K562 (cell line): Measurements from ENCODE around the gene TEX54. TPM values are rescaled to one million over a fixed set of nuclear protein-coding genes. Genes with fewer than 3 reads are reported as not detected.

Experiments
- BRD4 ChIP-seq: fragments of 200-600 bp; sonication (generic); IDR thresholded peaks from 2 replicates; pipeline ENCODE4 v1.6.1; 2017; ENCODE audit warnings: inconsistent platforms
- CCNT2 ChIP-seq: IDR thresholded peaks from 2 replicates; pipeline ENCODE4 v1.6.1; 2011; ENCODE audit warnings: borderline replicate concordance, low read depth, mild to moderate bottlenecking, moderate library complexity, mixed read lengths, low read length; ENCODE audit not compliant: insufficient read length; ENCODE audit errors: extremely low read depth
- MAFF ChIP-seq: IDR thresholded peaks from 2 replicates; pipeline ENCODE4 v1.6.1; 2012; ENCODE audit warnings: low read length, improper control_type of control experiment
- MEF2D ChIP-seq: conservative IDR thresholded peaks from 2 replicates; pipeline ENCODE4 v1.6.1; 2016; ENCODE audit warnings: low read depth, missing genetic modification characterization, missing compliant biosample characterization
- SMAD1 ChIP-seq: fragments of 150-350 bp; IDR thresholded peaks from 2 replicates; pipeline ENCODE4 v1.6.1; 2014; ENCODE audit warnings: low read length, low read depth; ENCODE audit not compliant: partially characterized antibody
- SRSF1 ChIP-seq: fragments of 200-400 bp; formaldehyde crosslinking; IDR thresholded peaks from 2 replicates; pipeline ENCODE4 v1.6.1; 2017; ENCODE audit warnings: mild to moderate bottlenecking, low read depth, low read length, moderate library complexity
- TAF1 ChIP-seq: IDR thresholded peaks from 2 replicates; pipeline ENCODE4 v1.6.1; 2011; ENCODE audit warnings: mild to moderate bottlenecking, low read length, moderate library complexity; ENCODE audit not compliant: insufficient read depth, control insufficient read depth, severe bottlenecking; ENCODE audit errors: extremely low read depth
- TGIF2 ChIP-seq: sonication (generic); formaldehyde crosslinking; IDR thresholded peaks from 2 replicates; pipeline ENCODE4 v1.8.1; 2022; ENCODE audit warnings: mild to moderate bottlenecking, missing genetic modification reagents, moderate library complexity
- ZNF165 ChIP-seq: fragments of 250-450 bp; sonication (Bioruptor Pico); IDR thresholded peaks from 2 replicates; pipeline ENCODE4 v1.4.0; 2020; ENCODE audit warnings: borderline replicate concordance
- ZNF217 ChIP-seq: sonication (generic); formaldehyde crosslinking; IDR thresholded peaks from 2 replicates; pipeline ENCODE4 v1.8.0; 2022; ENCODE audit warnings: mild to moderate bottlenecking, missing genetic modification reagents
- ZNF324 ChIP-seq: fragments of 250-450 bp; sonication (Bioruptor Pico); IDR thresholded peaks from 2 replicates; pipeline ENCODE4 v1.4.0; 2020; ENCODE audit warnings: mild to moderate bottlenecking
- ZNF707 ChIP-seq: fragments of 250-450 bp; sonication (Bioruptor Pico); conservative IDR thresholded peaks from 2 replicates; pipeline ENCODE4 v1.8.0; 2022; ENCODE audit warnings: inconsistent platforms, mild to moderate bottlenecking, moderate library complexity
- polyA plus RNA-seq, 8 experiments: library from polyadenylated mRNA; depleted of rRNA in 4 of 8; stranded (reverse) in 5 of 8; unstranded in 3 of 8; fragments of >200 nt; fragmentation: Nextera tagmentation in 2 of 8; fragmentation: Illumina TruSeq in 1 of 8; extraction: Ambion mirVana in 2 of 8; extraction: Trizol in 1 of 8; gene quantifications; 2 replicates each; pipeline versions ENCODE4 v1.2.1 to v1.2.3, GENCODE V29; 2011 to 2014; ENCODE audit warnings: inconsistent platforms in 1 of 8, missing spikeins in 1 of 8
- total RNA-seq, 7 experiments: library from RNA; depleted of rRNA in 6 of 7; stranded (reverse); fragments of >200 nt in 6 of 7; fragmentation: Illumina TruSeq in 2 of 7; extraction: Trizol in 2 of 7; gene quantifications; 2 replicates each; pipeline versions ENCODE4 v1.2.1 to v1.2.3, GENCODE V29; 2011 to 2021; ENCODE audit warnings: low replicate concordance in 1 of 7
- TF ChIP-seq, protein P1 (sequence below): sonication (generic); formaldehyde crosslinking; IDR thresholded peaks from 2 replicates; pipeline ENCODE4 v1.8.1; 2023; ENCODE audit warnings: missing genetic modification reagents, mild to moderate bottlenecking, borderline replicate concordance
- TF ChIP-seq, protein P2 (sequence below): IDR thresholded peaks from 2 replicates; pipeline ENCODE4 v1.6.1; 2011; ENCODE audit warnings: borderline replicate concordance, low read depth, mild to moderate bottlenecking, moderate library complexity, low read length; ENCODE audit not compliant: insufficient read depth, poor library complexity, severe bottlenecking
- TF ChIP-seq, protein P3 (sequence below): fragments of 250-450 bp; sonication (Bioruptor Pico); IDR thresholded peaks from 2 replicates; pipeline ENCODE4 v1.5.0; 2020; ENCODE audit warnings: mild to moderate bottlenecking, borderline replicate concordance
- TF ChIP-seq, protein P4 (sequence below), 2 experiments: fragments of 250-450 bp in 1 of 2; fragments of 450-650 bp in 1 of 2; sonication (Bioruptor Pico) in 1 of 2; IDR thresholded peaks; 2 replicates each; pipeline versions ENCODE4 v1.6.1 to v1.8.0; 2016 to 2021; ENCODE audit warnings: mild to moderate bottlenecking in 2 of 2, moderate library complexity in 2 of 2, missing compliant biosample characterization in 1 of 2, missing genetic modification characterization in 1 of 2

TEX54 gene
- total and polyA plus RNA-seq, 9 of the 15 experiments (the other 6 are each of a cell fraction or from before 2014, with no cell fraction given): not detected

DNA sequence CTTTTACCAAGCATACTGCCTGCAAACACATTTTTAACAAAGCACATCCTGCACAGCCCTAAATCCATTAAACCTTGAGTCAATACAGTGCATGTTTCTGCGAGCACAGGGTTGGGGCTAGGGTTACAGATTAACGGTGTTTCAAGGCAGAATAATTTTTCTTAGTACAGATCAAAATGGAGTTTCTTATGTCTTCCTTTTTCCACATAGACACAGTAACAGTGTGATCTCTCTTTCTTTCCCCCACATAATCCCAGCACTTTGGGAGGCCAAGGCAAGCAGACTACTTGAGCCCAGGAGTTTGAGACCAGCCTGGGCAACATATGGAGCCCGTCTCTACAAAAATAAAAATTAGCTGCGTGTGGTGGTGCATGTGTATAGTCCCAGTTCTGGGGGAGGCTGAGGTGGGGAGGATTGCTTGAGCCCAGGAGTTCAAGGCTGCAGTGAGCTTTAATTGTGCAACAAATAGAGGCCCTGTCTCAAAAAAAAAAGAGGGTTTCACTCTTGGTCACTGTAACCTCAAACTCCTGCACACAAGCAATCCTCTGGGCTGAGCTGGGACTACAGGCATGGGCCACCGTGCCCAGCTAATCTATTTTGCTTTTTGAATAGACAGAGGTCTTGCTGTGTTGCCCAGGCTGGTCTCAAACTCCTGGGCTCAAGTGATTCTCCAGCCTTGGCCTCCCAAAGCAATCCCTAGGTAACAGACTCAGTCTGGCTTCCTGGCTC is 28.4 kb upstream of the TEX54 start (continued):
- TF ChIP-seq, protein P1, sequence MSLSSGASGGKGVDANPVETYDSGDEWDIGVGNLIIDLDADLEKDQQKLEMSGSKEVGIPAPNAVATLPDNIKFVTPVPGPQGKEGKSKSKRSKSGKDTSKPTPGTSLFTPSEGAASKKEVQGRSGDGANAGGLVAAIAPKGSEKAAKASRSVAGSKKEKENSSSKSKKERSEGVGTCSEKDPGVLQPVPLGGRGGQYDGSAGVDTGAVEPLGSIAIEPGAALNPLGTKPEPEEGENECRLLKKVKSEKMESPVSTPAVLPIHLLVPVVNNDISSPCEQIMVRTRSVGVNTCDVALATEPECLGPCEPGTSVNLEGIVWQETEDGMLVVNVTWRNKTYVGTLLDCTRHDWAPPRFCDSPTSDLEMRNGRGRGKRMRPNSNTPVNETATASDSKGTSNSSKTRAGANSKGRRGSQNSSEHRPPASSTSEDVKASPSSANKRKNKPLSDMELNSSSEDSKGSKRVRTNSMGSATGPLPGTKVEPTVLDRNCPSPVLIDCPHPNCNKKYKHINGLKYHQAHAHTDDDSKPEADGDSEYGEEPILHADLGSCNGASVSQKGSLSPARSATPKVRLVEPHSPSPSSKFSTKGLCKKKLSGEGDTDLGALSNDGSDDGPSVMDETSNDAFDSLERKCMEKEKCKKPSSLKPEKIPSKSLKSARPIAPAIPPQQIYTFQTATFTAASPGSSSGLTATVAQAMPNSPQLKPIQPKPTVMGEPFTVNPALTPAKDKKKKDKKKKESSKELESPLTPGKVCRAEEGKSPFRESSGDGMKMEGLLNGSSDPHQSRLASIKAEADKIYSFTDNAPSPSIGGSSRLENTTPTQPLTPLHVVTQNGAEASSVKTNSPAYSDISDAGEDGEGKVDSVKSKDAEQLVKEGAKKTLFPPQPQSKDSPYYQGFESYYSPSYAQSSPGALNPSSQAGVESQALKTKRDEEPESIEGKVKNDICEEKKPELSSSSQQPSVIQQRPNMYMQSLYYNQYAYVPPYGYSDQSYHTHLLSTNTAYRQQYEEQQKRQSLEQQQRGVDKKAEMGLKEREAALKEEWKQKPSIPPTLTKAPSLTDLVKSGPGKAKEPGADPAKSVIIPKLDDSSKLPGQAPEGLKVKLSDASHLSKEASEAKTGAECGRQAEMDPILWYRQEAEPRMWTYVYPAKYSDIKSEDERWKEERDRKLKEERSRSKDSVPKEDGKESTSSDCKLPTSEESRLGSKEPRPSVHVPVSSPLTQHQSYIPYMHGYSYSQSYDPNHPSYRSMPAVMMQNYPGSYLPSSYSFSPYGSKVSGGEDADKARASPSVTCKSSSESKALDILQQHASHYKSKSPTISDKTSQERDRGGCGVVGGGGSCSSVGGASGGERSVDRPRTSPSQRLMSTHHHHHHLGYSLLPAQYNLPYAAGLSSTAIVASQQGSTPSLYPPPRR (CRISPR knock-in tag): no peak
- peak; percentile 78 for TF ChIP-seq MEF2D (tag)
- no peak for TF ChIP-seq SMAD1
- no peak for TF ChIP-seq ZNF165 (CRISPR knock-in tag)
- TF ChIP-seq SRSF1: no peak
- TF ChIP-seq, protein P2, sequence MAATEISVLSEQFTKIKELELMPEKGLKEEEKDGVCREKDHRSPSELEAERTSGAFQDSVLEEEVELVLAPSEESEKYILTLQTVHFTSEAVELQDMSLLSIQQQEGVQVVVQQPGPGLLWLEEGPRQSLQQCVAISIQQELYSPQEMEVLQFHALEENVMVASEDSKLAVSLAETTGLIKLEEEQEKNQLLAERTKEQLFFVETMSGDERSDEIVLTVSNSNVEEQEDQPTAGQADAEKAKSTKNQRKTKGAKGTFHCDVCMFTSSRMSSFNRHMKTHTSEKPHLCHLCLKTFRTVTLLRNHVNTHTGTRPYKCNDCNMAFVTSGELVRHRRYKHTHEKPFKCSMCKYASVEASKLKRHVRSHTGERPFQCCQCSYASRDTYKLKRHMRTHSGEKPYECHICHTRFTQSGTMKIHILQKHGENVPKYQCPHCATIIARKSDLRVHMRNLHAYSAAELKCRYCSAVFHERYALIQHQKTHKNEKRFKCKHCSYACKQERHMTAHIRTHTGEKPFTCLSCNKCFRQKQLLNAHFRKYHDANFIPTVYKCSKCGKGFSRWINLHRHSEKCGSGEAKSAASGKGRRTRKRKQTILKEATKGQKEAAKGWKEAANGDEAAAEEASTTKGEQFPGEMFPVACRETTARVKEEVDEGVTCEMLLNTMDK: no peak
- TF ChIP-seq, protein P3, sequence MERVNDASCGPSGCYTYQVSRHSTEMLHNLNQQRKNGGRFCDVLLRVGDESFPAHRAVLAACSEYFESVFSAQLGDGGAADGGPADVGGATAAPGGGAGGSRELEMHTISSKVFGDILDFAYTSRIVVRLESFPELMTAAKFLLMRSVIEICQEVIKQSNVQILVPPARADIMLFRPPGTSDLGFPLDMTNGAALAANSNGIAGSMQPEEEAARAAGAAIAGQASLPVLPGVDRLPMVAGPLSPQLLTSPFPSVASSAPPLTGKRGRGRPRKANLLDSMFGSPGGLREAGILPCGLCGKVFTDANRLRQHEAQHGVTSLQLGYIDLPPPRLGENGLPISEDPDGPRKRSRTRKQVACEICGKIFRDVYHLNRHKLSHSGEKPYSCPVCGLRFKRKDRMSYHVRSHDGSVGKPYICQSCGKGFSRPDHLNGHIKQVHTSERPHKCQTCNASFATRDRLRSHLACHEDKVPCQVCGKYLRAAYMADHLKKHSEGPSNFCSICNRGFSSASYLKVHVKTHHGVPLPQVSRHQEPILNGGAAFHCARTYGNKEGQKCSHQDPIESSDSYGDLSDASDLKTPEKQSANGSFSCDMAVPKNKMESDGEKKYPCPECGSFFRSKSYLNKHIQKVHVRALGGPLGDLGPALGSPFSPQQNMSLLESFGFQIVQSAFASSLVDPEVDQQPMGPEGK: no peak
- 0 out of 2 replicates have a peak, but pooled peaks have one; percentile 20 for TF ChIP-seq ZNF324 (CRISPR knock-in tag)
- TF ChIP-seq ZNF707 (CRISPR knock-in tag): no peak; the same call in 1 of the 2 replicates
- TF ChIP-seq, protein P4, sequence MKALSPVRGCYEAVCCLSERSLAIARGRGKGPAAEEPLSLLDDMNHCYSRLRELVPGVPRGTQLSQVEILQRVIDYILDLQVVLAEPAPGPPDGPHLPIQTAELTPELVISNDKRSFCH (CRISPR knock-in tag; IDR thresholded peaks at IDR 0.05): 0 out of 2 replicates have a peak, but pooled peaks have one; percentile 59
- TF ChIP-seq, protein P4 (tag; IDR thresholded peaks at IDR 0.05): peak; percentile 87
- TF ChIP-seq CCNT2: no peak
- no peak for TF ChIP-seq ZNF217 (CRISPR knock-in tag)
- no peak for TF ChIP-seq MAFF
- no peak for TF ChIP-seq BRD4
- TF ChIP-seq TAF1: no peak
- no peak for TF ChIP-seq TGIF2 (CRISPR knock-in tag)
